ENCODE measurements around the gene STXBP6. TPM values are rescaled to one million over a fixed set of nuclear protein-coding genes. Genes with fewer than 3 reads are reported as not detected.
"Not testable (repeated sequence)": the region's sequence is repeated elsewhere in the genome, so short reads cannot be mapped to it uniquely, and the experiment has no call there.

Gene STXBP6
- total and polyA plus RNA-seq, 8 donors: 9.9 to 28.5 (median 23.2) TPM

GRCh38 chr14:24775950-24776349 is 274.0 kb downstream of the STXBP6 start:
- no peak overlapping the region for H3K27ac ChIP-seq
- FAIRE-seq (no peak), DNase-seq (no peak), ATAC-seq (no peak)
- H3K4me3 ChIP-seq: no peak overlapping the region
- no peaks in the 10 kb centered on the region for H3K4me1 ChIP-seq
- intact Hi-C loops (cut with DNase I): no loop called here
- WGBS, 2 donors: 81 to 88% methylated on average over 8 of the region's 8 CpGs
- no peaks in the 10 kb centered on the region for H3K36me3 ChIP-seq
- H3K9me3 ChIP-seq: no peaks in the 10 kb centered on the region
- H3K27me3 ChIP-seq: no peaks in the 10 kb centered on the region
- TF ChIP-seq CTCF (IDR thresholded peaks at IDR 0.05): no peak

- Histone ChIP-seq H3K27ac (no peak overlapping the region), H3K4me3 (no peak overlapping the region), H3K9me3 (no peaks in the 10 kb centered on the region), H3K4me1 (no peaks in the 10 kb centered on the region), H3K27me3 (no peaks in the 10 kb centered on the region), H3K36me3 (no peaks in the 10 kb centered on the region)
- no peak for DNase-seq
- 57 to 59% methylated on average over 6 of the region's 6 CpGs for WGBS, 2 donors
- FAIRE-seq: no peak
- ATAC-seq: no peak
- TF ChIP-seq CTCF (IDR thresholded peaks at IDR 0.05): no peak
- intact Hi-C loops (cut with DNase I): no loop called here
These were observed 275.6 kb downstream of the STXBP6 start for GRCh38 chr14:24774187-24774915.

- H3K27ac ChIP-seq; intact Hi-C loops (cut with DNase I); FAIRE-seq; H3K27me3 ChIP-seq; ATAC-seq; H3K4me1 ChIP-seq; H3K36me3 ChIP-seq; H3K9me3 ChIP-seq; H3K4me3 ChIP-seq; DNase-seq: not testable (repeated sequence)
- 13 to 40% methylated on average over 1 of the region's 1 CpG for WGBS, 2 donors
These were observed 276.4 kb downstream of the STXBP6 start for GRCh38 chr14:24773564-24773963.

- WGBS, 2 donors: 48 to 87% methylated on average over 2 of the region's 2 CpGs
- intact Hi-C loops (cut with DNase I): no loop called here
- no peak overlapping the region for H3K27ac ChIP-seq
- H3K36me3 ChIP-seq: no peaks in the 10 kb centered on the region
- FAIRE-seq (no peak), DNase-seq (no peak), ATAC-seq (no peak)
- TF ChIP-seq CTCF (IDR thresholded peaks at IDR 0.05): no peak
- H3K4me3 ChIP-seq: no peak overlapping the region
- no peaks in the 10 kb centered on the region for H3K27me3 ChIP-seq
- H3K4me1 ChIP-seq: no peaks in the 10 kb centered on the region
- no peaks in the 10 kb centered on the region for H3K9me3 ChIP-seq
These were observed 283.5 kb downstream of the STXBP6 start for GRCh38 chr14:24766434-24766833.

GRCh38 chr14:24761141-24761540 is 288.8 kb downstream of the STXBP6 start:
- FAIRE-seq (no peak), DNase-seq (no peak), ATAC-seq (no peak)
- intact Hi-C loops (cut with DNase I): no loop called here
- Histone ChIP-seq H3K4me1 (no peaks in the 10 kb centered on the region), H3K9me3 (no peaks in the 10 kb centered on the region), H3K36me3 (no peaks in the 10 kb centered on the region), H3K4me3 (no peak overlapping the region), H3K27ac (no peak overlapping the region), H3K27me3 (no peaks in the 10 kb centered on the region)
- WGBS, 2 donors: 27 to 34% methylated on average over 2 of the region's 2 CpGs
- TF ChIP-seq CTCF (IDR thresholded peaks at IDR 0.05): no peak

Data from pancreas (tissue), 10 donors.